ENCODE data around the gene GLYAT.

GRCh38 chr11:58693026-58693425, 38.7 kb downstream of the GLYAT start:
- TF ChIP-seq CTCF (IDR thresholded peaks at IDR 0.05; ENCODE audit: poor library complexity) (no peak), EZH2 (IDR thresholded peaks at IDR 0.05; ENCODE audit: borderline replicate concordance) (no peak), EZH2phosphoT487 (IDR thresholded peaks at IDR 0.05; ENCODE audit: low read depth, severe bottlenecking, unreplicated experiment) (no peak)

Measured in hepatocyte (in vitro differentiated cells).